MCF 10A (cell line): ENCODE measurements around the gene HPCAL1. TPM values are rescaled to one million over a fixed set of nuclear protein-coding genes. Genes with fewer than 3 reads are reported as not detected.

ENCODE experiments used
- BruUV-seq: library from RNA; stranded (reverse); fragments of 400-500 nt; replicated peaks from 2 replicates; lab custom pipeline; 2021; lab: Mats Ljungman, UMichigan
- CTCF ChIA-PET: fragments of 300-600 bp; sonication (Branson Sonifier 250); formaldehyde crosslinking; extraction: SDS; loops from one replicate; lab custom pipeline; 2021; ENCODE audit warnings: antibody characterized with exemption, inconsistent platforms; lab: Yijun Ruan, JAX
- POLR2A ChIA-PET: fragments of 300-600, 350-650 bp; sonication (Branson Sonifier 250); formaldehyde crosslinking; extraction: SDS; loops from one replicate; lab custom pipeline; 2020; ENCODE audit warnings: antibody characterized with exemption, inconsistent platforms; lab: Yijun Ruan, JAX
- DNase-seq: peaks from one replicate; pipeline ENCODE4 v3.0.0-alpha.2; 2018; ENCODE audit not compliant: unreplicated experiment
- H3K27ac Mint-ChIP-seq: one replicate; pipeline ENCODE4 v1.8.0; 2022; ENCODE audit warnings: mild to moderate bottlenecking, low read depth, mixed read lengths; ENCODE audit not compliant: unreplicated experiment
- H3K27me3 Mint-ChIP-seq: one replicate; pipeline ENCODE4 v1.8.0; 2022; ENCODE audit warnings: mixed read lengths; ENCODE audit not compliant: insufficient read depth, unreplicated experiment
- H3K36me3 Mint-ChIP-seq: one replicate; pipeline ENCODE4 v1.8.0; 2022; ENCODE audit warnings: mild to moderate bottlenecking, moderate library complexity, mixed read lengths; ENCODE audit not compliant: insufficient read depth, unreplicated experiment
- H3K4me1 Mint-ChIP-seq: one replicate; pipeline ENCODE4 v1.8.0; 2022; ENCODE audit warnings: mixed read lengths; ENCODE audit not compliant: insufficient read depth, unreplicated experiment
- H3K4me3 Mint-ChIP-seq: one replicate; pipeline ENCODE4 v1.8.0; 2022; ENCODE audit warnings: mild to moderate bottlenecking, moderate library complexity, mixed read lengths; ENCODE audit not compliant: unreplicated experiment
- H3K9me3 Mint-ChIP-seq: one replicate; pipeline ENCODE4 v1.8.0; 2022; ENCODE audit warnings: mixed read lengths; ENCODE audit not compliant: unreplicated experiment
- CTCF ChIP-seq: fragments of 200-600 bp; IDR thresholded peaks from one replicate; pipeline ENCODE4 v1.8.0; 2022; ENCODE audit warnings: antibody characterized with exemption, mild to moderate bottlenecking; ENCODE audit not compliant: unreplicated experiment
- intact Hi-C: fragments of 100-400 bp; cut with micrococcal nuclease; formaldehyde crosslinking; loops from 2 replicates; pipeline ENCODE4 v1.14.1; 2022
- total RNA-seq: library from RNA; stranded (reverse); gene quantifications from 2 replicates; pipeline ENCODE4 v1.2.3, GENCODE V29; 2022

Gene HPCAL1
- total RNA-seq, 1 experiment from 2014 or later: 144 TPM

GRCh38 chr2:10387033-10387432 lies 84.3 kb downstream of the HPCAL1 start:
- no peak for DNase-seq
- TF ChIP-seq CTCF: no peak
- BruUV-seq: no TSS peak
- Mint-ChIP-seq H3K27ac (no peak overlapping the region), H3K4me1 (peaks cover 59% of the 10 kb centered on the region), H3K27me3 (no peaks in the 10 kb centered on the region), H3K36me3 (peaks cover 18% of the 10 kb centered on the region), H3K4me3 (no peak overlapping the region), H3K9me3 (no peaks in the 10 kb centered on the region)
- intact Hi-C loops: no loop called here
- POLR2A ChIA-PET: interaction anchor here (1.4 kb wide), 1 partner anchor 21 kb away, joined by 3 read pairs; no protein-coding TSS in a partner anchor
- CTCF ChIA-PET: interaction anchor here (1.6 kb wide), 1 partner anchor 22 kb away, joined by 6 read pairs; no protein-coding TSS in a partner anchor

- intact Hi-C loops: no loop called here
Observed at GRCh38 chr2:10388954-10389560, 86.4 kb downstream of the HPCAL1 start.

GRCh38 chr2:10389573-10389972 lies 86.9 kb downstream of the HPCAL1 start:
- H3K27me3 Mint-ChIP-seq: no peaks in the 10 kb centered on the region
- TF ChIP-seq CTCF: no peak
- peak; percentile 59 for DNase-seq
- H3K4me3 Mint-ChIP-seq: peak overlapping the region; percentile 50
- intact Hi-C loops: no loop called here
- no peaks in the 10 kb centered on the region for H3K9me3 Mint-ChIP-seq
- peaks cover 15% of the 10 kb centered on the region for H3K36me3 Mint-ChIP-seq
- ChIA-PET POLR2A (interaction anchor here (0.8 to 6.8 kb wide), 9 partner anchors 9 to 587 kb away, joined by 3 to 80 read pairs (median 6); partner anchors contain the start of gene HPCAL1), CTCF (interaction anchor here (0.6 to 7.0 kb wide), 5 partner anchors 12 to 88 kb away, joined by 3 to 83 read pairs (median 4); no protein-coding TSS in a partner anchor)
- H3K27ac Mint-ChIP-seq: peak overlapping the region; percentile 87
- peaks cover 57% of the 10 kb centered on the region for H3K4me1 Mint-ChIP-seq
- no TSS peak for BruUV-seq

More at GRCh38 chr2:10388954-10389560, 86.4 kb downstream of the HPCAL1 start:
- ChIA-PET CTCF (interaction anchor here (0.6 to 7.0 kb wide), 4 partner anchors 14 to 104 kb away, joined by 3 to 83 read pairs (median 4); no protein-coding TSS in a partner anchor), POLR2A (interaction anchor here (0.8 to 6.8 kb wide), 7 partner anchors 9 to 587 kb away, joined by 3 to 80 read pairs (median 9); partner anchors contain the start of gene HPCAL1)
- no peaks in the 10 kb centered on the region for H3K9me3 Mint-ChIP-seq
- peak overlapping the region; percentile 87 for H3K27ac Mint-ChIP-seq
- H3K36me3 Mint-ChIP-seq: peaks cover 14% of the 10 kb centered on the region
- DNase-seq: no peak
- no peaks in the 10 kb centered on the region for H3K27me3 Mint-ChIP-seq
- TSS peak; percentile 20 for BruUV-seq
- peak overlapping the region; percentile 50 for H3K4me3 Mint-ChIP-seq
- TF ChIP-seq CTCF: no peak
- H3K4me1 Mint-ChIP-seq: peaks cover 62% of the 10 kb centered on the region

- H3K36me3 Mint-ChIP-seq: peaks cover 16% of the 10 kb centered on the region
- no peaks in the 10 kb centered on the region for H3K9me3 Mint-ChIP-seq
- POLR2A ChIA-PET: interaction anchor here (0.8 to 6.8 kb wide), 8 partner anchors 10 to 588 kb away, joined by 3 to 80 read pairs (median 8); partner anchors contain the start of gene HPCAL1
- H3K27me3 Mint-ChIP-seq: no peaks in the 10 kb centered on the region
- H3K27ac Mint-ChIP-seq: peak overlapping the region; percentile 87
- no peak overlapping the region for H3K4me3 Mint-ChIP-seq
- intact Hi-C loops: loop anchor here (5.0 kb wide), 1 partner anchor 88 kb away; the partner anchor contains the start of gene HPCAL1
- no peak for TF ChIP-seq CTCF
- BruUV-seq: no TSS peak
- peaks cover 56% of the 10 kb centered on the region for H3K4me1 Mint-ChIP-seq
- DNase-seq: peak; percentile 57
- CTCF ChIA-PET: interaction anchor here (0.7 to 7.0 kb wide), 5 partner anchors 11 to 574 kb away, joined by 4 to 83 read pairs (median 5); no protein-coding TSS in a partner anchor
Observed at GRCh38 chr2:10390369-10390801, 87.7 kb downstream of the HPCAL1 start.
